ENCODE data around the gene C11orf16. TPM values are rescaled to one million over a fixed set of nuclear protein-coding genes. Genes with fewer than 3 reads are reported as not detected.

C11orf16 gene
- total RNA-seq, 1 donor from 2014 or later = not detected

DNA sequence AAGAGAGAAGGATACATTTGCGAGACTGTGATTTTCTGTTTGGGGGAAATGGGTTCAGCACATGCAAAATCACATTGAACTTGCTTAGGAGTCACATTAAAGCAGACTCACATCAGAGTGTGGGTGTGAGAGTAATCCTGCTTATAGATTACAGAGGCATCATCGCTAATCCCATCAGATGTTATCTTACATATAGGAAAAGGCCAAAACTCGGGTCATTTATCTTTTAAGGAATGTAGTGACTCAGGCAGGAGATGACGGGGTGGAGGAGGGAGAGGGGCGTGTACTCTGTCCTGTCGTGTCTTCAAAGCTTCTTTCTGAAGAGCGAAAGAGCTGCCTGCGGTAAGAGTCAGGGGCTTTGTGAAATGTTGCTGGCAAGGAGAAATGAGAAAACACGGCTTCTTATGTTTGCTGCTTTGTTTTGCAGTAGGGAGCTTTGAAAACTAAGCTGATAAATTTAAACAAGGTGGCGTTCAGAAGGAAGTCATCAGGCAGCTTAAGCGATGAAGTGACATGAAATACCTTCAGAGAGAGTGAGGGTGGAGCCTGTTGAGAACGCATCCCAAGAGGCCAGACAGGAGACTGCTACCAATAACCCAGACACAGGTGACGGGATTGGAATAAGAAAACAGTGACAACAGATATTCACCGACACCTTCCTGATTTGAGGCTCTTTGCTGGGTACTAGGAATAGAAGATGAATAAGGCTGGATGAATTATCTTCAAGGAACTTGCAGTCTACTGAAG, 2.2 kb upstream of the C11orf16 start:
- intact Hi-C loops (cut with DNase I) = no loop called here
- ATAC-seq (no peak), DNase-seq (no peak)
- H3K4me1 ChIP-seq = no peaks in the 10 kb centered on the region
- H3K4me3 ChIP-seq = no peak overlapping the region
- H3K27ac ChIP-seq = no peak overlapping the region
- TF ChIP-seq, protein P1, sequence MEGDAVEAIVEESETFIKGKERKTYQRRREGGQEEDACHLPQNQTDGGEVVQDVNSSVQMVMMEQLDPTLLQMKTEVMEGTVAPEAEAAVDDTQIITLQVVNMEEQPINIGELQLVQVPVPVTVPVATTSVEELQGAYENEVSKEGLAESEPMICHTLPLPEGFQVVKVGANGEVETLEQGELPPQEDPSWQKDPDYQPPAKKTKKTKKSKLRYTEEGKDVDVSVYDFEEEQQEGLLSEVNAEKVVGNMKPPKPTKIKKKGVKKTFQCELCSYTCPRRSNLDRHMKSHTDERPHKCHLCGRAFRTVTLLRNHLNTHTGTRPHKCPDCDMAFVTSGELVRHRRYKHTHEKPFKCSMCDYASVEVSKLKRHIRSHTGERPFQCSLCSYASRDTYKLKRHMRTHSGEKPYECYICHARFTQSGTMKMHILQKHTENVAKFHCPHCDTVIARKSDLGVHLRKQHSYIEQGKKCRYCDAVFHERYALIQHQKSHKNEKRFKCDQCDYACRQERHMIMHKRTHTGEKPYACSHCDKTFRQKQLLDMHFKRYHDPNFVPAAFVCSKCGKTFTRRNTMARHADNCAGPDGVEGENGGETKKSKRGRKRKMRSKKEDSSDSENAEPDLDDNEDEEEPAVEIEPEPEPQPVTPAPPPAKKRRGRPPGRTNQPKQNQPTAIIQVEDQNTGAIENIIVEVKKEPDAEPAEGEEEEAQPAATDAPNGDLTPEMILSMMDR (IDR thresholded peaks at IDR 0.05) = no peak
- no peaks in the 10 kb centered on the region for H3K27me3 ChIP-seq
- no peaks in the 10 kb centered on the region for H3K36me3 ChIP-seq
- H3K9me3 ChIP-seq = no peaks in the 10 kb centered on the region

- H3K4me1 ChIP-seq = no peaks in the 10 kb centered on the region
- ATAC-seq (no peak), DNase-seq (no peak)
- TF ChIP-seq, protein P1 (IDR thresholded peaks at IDR 0.05) = no peak
- H3K27ac ChIP-seq = no peak overlapping the region
- no peaks in the 10 kb centered on the region for H3K9me3 ChIP-seq
- H3K4me3 ChIP-seq = no peak overlapping the region
- intact Hi-C loops (cut with DNase I) = no loop called here
- no peaks in the 10 kb centered on the region for H3K36me3 ChIP-seq
- no peaks in the 10 kb centered on the region for H3K27me3 ChIP-seq
Measured at GRCh38 chr11:8933931-8934330, 1.2 kb upstream of the C11orf16 start.

- intact Hi-C loops (cut with DNase I) = no loop called here
- DNase-seq = no peak
- Histone ChIP-seq H3K9me3 (no peaks in the 10 kb centered on the region), H3K4me1 (no peaks in the 10 kb centered on the region), H3K4me3 (no peak overlapping the region), H3K27ac (no peak overlapping the region), H3K36me3 (no peaks in the 10 kb centered on the region), H3K27me3 (no peaks in the 10 kb centered on the region)
- TF ChIP-seq, protein P1 (IDR thresholded peaks at IDR 0.05) = no peak
- no peak for ATAC-seq
Measured at GRCh38 chr11:8930456-8931175, 2.1 kb downstream of the C11orf16 start.

DNA sequence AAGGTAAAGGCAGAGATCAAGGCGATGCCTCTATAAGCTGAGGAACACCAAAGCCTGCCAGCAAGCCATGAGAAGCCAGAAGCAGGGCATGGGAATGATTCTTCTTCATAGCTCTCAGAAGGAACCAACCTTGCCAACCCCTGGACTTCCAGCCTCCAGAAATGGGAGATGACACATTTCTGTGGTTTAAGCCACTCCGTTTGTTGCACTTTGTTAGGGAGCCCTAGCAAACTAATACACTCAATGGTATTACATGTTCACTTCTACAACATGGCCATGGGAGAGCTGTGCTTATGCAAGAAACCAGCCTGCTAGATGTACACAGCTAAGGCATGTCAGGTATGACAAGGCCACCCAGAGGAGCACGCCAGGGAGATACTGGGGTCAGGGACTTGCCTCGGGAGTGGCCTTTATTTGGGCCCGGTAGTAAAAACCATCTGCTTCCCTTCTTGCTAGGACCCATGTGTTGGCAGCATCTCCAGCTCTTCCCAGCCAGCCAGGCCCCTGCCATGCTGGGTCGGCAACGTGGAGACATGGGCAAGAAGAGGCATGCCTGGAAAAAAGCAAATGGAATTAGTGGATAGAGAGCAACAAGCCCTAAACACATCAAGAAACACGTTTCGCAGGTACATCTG, 3.6 kb downstream of the C11orf16 start:
- intact Hi-C loops (cut with DNase I) = no loop called here
- Histone ChIP-seq H3K4me1 (no peaks in the 10 kb centered on the region), H3K4me3 (no peak overlapping the region), H3K27me3 (no peaks in the 10 kb centered on the region), H3K9me3 (no peaks in the 10 kb centered on the region), H3K36me3 (no peaks in the 10 kb centered on the region), H3K27ac (no peak overlapping the region)
- TF ChIP-seq, protein P1 (IDR thresholded peaks at IDR 0.05) = no peak
- DNase-seq = no peak
- ATAC-seq = no peak

DNA sequence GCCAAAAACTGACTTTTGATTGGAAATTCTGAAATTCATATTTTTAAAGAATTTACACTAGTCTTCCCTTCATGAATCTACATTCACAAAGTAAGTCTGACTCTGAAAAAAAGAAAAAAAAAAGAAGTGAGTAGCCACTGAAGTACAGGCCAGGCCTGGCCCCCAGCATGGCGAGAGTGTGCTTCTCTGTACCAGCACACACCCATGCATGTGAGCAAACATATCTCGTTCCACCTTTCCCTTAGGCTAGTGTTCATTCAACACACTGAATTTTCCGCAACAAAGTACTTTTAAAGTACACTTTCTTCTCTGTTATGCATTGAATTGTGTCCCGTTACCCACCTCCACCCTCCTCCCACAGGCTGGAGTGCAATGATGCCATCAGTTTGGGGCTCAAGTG, 4.5 kb downstream of the C11orf16 start:
- Histone ChIP-seq H3K4me3 (no peak overlapping the region), H3K9me3 (no peaks in the 10 kb centered on the region), H3K27ac (no peak overlapping the region), H3K4me1 (no peaks in the 10 kb centered on the region), H3K36me3 (peaks cover under 1% of the 10 kb centered on the region), H3K27me3 (no peaks in the 10 kb centered on the region)
- DNase-seq = no peak
- intact Hi-C loops (cut with DNase I) = no loop called here
- TF ChIP-seq, protein P1 (IDR thresholded peaks at IDR 0.05) = no peak
- no peak for ATAC-seq
